ENCODE measurements around the gene NUDT4B.
"Not testable (repeated sequence)": the region's sequence is repeated elsewhere in the genome, so short reads cannot be mapped to it uniquely, and the experiment has no call there.

Gene NUDT4B

DNA sequence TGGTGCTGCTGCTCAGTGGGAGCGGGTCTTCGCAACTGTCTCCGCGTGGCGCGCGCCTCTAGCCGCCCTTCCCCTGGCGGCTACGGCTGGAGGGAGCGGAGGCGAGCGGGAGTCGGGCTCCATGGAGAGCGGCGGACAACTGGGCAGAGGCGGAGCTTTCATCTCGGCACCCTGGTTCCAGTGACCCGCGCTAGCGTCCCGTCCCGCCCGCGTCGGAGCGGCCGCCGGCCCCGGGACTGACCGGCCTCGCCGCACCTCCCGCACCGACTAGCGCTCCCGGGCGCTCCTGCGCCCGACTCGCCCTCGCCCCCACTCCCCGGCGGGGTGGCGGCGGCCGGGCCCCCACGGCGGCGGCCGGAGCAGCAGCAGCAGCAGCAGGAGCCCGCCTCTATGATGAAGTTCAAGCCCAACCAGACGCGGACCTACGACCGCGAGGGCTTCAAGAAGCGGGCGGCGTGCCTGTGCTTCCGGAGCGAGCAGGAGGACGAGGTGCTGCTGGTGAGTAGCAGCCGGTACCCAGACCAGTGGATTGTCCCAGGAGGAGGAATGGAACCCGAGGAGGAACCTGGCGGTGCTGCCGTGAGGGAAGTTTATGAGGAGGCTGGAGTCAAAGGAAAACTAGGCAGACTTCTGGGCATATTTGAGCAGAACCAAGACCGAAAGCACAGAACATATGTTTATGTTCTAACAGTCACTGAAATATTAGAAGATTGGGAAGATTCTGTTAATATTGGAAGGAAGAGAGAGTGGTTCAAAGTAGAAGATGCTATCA, at the start of gene NUDT4B:
TSS of gene NUDT4B (plus strand) at position 212 of the 772 bp plus-strand sequence. CDS start at position 391, 179 bp downstream.
- DNase-seq: not testable (repeated sequence)

DNA sequence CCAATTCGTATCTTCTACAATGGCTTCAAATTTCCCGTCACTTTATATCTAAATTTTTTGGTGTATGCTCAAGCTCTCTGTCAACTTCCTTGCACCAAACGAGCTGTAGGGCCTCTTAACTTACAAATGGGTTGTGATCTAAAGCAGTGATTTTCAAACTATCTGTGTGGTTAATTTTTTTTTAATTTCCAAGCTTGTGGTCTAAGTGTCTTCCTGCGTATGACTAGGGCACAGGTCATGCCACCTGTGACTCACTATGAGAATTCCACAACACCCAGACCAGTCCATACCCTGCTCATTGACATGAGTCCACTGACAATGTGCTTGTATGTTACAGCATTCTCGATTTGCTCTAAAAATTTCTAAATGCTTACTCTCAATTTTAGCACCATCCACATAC, 49.2 kb upstream of the NUDT4B start:
- not testable (repeated sequence) for DNase-seq

DNA sequence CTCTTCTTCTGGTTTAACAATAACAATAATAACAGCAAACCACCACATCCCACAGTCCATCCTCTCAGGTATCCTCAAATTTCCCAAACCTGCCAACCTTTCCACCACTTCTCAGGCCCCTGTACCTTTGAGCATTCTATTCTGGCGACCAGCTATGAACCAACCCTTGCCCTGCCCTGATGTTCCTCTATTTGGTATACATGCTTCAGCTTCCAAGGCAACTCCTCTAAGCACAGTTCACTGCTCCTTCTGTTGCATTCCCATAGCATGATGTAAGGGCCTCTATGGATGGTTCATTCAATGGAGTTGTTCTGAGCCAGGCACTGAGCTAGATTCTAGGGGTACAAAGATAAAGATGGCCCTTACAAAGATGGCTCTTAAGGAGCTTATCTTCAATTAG, 46.3 kb upstream of the NUDT4B start:
- not testable (repeated sequence) for DNase-seq

DNA sequence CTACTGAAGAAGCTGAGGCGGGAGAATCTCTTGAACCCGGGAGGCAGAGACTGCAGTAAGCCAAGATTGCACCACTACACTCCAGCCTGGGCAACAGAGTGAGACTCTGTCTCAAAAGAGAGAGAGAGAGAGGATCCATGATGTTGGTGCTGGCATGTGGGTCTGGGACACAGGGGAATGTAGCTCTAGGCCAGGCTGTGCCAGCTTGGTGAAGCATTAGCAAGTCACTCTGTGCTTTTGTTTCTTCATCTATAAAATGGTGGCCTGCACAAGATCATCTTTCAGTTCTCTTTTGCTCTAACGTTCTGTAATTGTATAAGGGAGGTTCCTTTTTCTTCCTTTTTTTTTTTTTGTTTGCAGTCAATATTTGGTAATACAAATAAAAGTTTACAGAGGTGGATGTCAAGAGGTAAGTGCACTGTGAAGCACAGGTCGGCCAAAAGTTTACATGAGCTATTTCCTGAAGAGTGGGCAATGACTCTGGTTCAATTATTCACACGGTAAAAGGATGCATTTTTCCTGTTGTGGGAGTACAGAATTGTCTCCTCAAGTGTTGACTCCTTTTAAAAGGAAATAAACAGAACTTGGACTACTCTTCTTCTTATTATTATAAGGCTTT, 44.5 kb upstream of the NUDT4B start:
- not testable (repeated sequence) for DNase-seq

DNA sequence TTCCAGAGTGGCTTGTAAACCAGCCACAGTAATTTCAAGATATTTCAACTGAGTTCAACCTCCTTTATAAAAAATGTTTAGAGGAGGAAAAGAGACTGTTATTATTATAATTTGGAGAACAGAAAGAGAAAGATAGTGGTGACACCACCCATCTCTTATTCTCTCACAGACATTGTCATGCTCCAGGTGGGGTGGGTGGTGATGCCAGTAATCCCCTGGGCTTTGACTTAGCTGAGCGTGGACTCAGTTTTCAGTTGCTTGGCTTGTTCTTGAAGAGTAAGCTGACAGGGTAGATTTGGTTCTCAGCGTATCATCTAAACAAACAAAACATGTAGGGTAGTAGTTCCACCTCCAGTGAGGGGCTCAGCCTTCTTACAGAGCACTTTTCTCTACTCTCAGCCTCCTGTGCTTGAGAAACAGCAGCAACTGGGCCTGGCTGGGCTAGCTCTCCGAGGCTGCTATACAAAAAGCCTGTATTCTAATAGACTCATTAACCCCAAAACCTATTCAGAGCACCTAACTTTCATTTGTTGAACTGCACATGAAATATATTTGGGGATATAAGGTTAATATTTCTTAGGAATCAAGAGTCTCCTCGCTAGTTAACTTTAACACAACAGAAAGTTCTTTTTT, 43.1 kb upstream of the NUDT4B start:
- DNase-seq: not testable (repeated sequence)

DNA sequence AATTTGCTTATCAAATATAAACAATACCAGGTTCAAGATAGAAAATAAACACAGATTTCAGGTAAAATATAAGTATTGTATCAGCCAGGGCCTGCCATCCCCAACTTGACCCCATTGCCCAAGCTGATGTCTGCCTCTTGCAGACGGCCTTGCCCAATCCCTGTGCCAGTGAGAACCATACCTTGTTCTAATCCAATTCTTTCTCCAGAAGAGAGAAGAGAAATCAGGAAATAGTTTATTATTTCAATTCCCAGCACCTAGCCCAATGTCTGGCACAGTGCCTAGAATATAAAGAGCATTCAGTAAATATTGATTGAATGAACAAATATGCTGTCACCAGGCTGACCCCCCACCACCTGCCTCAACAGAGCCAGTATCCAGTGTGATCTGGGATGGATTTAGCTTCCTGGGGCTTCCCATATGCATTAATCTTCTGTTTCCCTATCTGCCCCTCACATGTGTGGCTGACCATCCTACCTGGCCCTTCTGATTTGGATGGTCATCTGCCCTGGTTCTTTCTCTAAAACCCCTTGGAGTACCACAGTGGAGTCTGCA, 39.7 kb upstream of the NUDT4B start:
- DNase-seq: not testable (repeated sequence)

DNA sequence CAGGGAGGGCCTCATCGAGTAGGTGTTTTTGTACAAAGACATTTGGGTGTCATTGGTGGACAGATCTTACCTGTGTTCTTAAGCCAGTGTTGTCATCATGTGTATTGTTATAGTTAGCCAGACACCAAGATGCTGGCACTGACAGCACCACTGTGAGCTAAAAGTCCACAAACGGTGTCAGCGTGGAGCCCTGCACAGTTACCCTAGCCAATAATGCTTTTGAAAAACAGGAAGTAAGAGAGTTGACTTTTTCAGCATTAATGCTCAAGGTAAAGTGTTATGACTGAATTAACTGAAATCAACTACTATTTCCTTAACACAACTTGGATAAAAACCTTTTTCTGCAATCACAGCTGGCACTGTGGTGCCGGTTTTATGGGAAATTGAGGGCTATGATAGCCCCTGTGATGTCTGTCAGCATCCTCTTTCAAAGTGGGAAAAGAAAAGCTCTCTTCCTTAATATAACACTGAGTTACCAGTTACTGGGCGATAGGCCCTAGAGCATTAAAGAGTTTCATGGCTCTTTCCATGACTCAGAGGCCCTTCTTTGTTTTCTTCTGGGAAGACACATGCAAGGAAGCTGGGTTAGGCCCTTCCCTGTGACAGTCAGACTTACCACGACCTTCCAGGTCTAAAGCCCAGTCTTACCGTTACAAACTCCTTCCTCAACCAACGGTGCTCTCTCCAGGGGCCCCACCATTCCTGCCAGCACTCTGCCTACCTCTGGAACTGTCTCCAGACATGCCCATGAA, 37.6 kb upstream of the NUDT4B start:
- not testable (repeated sequence) for DNase-seq

DNA sequence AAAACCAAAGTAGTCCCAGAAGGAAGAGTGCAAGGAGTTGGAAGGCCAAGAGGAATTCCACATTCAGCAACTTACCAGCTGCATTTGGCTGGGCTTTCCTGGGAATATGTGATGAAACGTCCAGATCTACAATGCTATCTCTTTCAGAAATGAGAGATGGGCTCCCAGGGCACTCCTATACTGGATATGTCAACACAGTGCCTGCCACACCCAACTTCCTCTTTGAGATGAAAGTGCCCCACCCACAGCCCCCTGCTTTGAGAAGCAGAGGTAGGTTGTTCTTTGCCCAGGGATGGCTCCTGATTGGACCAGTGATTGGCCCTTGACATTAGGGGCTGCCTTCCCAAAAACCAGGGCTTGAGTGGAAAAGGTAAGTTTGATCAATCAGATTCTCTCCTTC, 36.2 kb upstream of the NUDT4B start:
- DNase-seq: not testable (repeated sequence)

DNA sequence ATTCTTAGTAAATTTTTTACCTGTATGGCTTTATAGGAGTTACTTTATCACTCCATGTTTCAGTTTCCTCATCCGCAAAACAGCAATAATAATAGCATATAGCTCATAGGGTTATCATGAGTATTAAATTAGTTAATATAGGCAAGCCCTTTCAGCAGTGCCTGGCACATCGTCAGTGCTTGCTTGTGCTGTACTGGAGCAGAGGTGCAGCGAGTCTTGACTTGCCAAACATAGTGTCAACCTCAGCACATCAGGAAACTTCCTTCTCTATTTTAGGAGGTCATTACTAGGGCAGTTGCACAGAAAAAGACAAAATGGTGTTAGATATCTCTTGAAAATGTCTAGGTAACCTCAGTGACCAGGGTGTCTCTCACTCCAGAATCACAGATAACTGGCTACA, 33.1 kb upstream of the NUDT4B start:
- not testable (repeated sequence) for DNase-seq

DNA sequence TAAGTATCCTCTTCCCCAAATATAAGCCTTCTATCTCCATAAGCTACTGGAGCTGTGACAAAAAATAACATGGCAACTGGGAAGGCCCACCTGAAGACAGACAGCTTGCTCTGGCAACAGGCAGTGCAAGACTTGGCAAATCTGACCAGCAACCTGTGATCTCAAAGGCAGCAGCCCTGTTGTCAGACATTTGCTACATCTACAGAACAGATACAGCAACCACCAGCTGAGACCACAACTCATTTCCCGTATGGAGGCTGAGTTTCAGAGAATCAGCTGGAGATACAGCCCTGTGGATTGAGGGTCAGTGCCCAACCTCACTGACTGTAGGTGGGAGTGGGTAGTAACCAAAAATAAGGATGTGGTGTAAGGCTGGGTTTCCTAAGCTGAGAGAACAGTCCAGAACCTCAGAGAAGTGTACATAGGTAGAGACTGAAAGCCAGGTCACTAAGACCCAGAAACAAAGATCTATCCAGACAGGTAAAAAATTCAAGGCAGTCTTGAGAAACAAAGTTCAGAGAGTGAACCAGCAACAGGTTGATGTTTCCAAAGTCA, 31.5 kb upstream of the NUDT4B start:
- not testable (repeated sequence) for DNase-seq

DNA sequence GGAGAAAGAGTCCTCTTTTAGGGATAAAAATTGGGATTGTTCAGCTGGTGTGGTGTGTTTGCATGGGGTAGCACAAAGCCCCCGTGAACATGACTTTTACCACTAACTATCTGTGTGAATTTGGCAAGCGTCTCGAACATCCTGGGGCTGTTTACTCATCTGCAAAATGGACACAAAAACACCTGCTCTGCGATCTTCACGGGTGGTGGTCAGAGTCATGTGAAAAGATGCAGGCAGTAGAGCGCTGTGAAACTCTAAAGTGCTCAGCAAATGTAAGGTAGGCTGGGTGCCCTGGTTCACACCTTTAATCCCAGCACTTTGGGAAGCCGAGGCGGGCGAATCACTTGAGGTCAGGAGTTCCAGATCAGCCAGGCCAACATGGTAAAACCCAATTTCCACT, 27.7 kb upstream of the NUDT4B start:
- DNase-seq: not testable (repeated sequence)

DNA sequence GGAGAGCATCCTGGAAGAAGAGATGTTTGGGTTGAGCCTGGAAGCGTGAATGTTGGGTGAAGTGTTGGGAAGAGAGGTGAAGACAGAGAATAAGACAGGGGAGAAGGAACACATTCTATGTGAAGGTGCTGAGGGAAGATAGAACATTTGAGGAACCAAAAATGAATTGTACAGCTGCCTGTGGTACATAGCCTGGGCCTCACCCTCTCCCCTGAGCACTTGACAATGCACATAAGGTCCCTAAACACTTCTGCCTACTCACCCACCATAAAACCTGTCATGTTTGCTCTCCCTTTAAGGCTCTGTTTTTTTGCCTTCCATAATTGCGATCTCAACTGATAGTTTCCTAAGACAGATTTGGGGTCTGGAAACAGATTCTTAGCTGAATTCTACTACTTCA, 25.8 kb upstream of the NUDT4B start:
- DNase-seq: not testable (repeated sequence)

DNA sequence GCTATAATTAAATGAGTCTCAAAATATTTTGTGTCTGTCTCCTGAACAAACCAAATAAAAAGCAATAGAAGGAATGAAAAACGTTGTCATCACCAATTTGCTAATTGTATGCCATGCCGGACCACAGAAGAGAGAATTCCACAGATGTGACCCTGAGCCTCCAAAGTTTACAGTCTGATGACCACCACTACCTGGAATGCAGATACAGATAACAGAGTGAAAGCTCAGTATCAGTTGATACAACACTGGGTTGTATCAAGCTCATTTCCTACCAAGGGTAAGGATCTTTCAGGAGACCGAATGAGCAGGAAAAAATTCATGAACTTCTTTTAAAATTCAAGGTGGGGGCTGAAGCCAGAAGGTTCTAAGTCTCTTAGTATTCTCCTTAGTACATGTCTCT, 25.1 kb upstream of the NUDT4B start:
- DNase-seq: not testable (repeated sequence)

DNA sequence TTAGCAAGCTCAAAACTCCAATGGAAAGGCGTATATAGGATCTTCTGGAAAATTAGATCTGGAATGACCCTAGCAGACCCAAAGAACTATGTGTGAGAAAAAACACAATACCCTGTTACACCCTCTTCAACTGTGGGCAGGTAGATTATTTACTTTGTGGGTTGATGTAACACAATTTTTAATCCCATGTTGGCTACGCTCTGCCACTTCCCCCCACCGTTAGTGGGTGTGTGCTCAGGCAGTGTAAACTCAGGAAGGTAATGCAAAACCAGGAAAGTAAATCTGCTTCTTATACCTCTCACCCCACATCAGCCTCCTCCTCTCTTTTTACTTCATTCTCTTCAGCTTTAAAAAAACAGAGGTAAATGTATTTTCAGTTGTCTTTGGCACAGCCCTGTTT, 23.7 kb upstream of the NUDT4B start:
- DNase-seq: not testable (repeated sequence)

DNA sequence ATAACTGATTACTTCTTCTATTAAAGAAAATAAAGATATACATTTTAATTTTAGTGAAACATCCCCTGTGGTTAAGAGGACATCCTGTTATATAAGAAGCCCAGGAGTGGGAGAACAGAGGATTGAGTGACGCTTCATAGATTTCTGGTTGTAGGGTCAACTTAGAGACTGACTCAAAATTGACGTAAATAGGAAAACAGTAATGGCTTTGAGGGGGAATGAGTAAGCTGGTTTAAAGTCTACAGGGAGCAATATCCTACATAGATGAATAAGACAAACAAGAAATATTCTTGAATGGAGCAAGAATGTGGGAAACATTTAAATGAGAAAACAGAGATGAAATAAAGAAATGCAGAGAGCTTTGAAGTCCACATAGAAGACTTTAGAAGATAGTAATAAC, 20.7 kb upstream of the NUDT4B start:
- DNase-seq: not testable (repeated sequence)

DNA sequence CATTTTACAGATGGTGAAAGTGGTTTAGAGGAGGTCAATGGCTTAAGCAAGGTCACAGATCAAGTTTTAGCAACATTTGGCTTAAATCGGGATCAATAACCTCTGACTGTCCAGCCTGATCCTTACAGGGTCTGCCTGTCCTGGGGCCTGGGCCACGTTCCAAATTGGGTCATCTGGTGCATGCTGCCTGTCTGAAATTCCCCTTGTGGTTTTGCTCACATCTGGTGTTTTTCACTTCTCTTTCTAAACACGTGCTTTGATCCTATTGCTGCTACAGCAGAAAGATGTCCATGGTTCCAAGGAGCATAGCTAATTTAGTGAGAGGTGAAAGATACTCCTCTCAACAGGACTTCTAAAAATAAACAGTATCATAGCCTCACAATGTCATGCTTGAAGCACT, 19.4 kb upstream of the NUDT4B start:
- not testable (repeated sequence) for DNase-seq

DNA sequence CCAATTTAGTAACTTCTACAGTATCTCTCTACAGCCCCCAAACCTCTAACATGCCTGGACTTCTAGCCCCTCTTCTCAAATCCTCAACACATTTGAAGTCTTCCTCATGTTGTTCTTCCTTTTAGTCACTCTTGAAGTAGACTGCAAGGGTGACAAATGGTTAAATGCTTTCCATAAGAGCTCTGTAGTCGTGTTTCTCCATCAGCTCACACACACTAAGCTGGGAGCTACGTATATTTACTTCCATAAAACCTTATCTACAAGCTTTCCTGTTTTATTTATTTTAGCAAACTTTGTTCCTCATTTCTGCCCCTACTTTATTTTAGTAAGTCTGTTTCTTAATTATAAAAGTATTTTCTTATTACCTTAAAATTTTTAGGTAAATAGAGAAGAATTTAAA, 19.0 kb upstream of the NUDT4B start:
- DNase-seq: not testable (repeated sequence)

DNA sequence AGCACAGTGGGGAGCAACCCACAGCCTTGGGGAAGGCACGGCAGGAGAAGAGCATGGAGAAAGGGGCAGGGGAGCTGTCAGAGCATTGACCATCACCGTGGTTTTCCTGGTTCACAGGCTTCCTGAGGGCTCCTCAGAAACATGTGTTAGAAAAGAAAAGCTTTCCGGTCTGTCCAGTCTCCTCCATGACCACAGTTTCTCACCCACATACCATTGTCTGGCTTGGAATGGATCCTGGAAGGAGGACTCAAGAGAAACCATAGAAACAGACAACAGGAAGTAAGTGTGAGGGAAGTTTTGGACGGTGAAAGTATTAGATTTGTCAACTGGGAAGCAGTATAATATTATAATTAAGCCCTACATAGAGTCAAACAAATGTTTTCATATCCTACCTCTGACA, 16.3 kb upstream of the NUDT4B start:
- not testable (repeated sequence) for DNase-seq

DNA sequence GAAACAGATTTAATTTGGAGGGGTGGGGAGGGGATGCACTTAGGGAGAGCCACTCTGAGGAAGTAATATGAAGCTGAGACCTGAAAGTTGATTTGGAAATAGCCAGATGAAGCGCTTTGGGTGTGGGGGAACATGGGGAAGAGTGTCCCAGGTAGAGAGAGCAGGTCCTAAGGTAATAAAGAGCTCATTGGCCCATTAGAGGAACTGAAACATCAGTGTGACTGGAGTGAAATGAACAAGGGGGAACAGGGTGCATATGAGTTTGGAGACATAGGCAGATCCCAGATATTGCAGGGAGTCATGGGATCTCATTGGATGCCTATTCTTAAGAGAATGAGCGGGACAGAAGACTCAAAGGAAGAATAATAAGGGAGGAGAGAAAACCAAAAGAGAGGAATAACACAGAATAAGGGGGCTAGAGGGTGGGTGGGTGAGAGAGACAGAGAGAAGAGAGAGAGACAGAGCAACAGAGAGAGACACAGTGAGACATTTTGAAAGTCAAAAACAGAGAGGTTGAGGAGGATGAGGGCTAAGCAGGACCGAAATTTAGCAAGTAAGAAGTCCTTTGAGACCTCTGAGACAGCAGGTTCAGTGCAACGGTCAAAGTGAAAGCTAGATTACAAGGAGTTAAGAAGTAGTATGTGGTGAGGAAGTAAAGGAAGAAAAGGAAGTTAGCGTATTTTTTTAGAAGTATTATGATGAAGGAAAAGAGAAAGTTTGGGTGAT, 14.8 kb upstream of the NUDT4B start:
- not testable (repeated sequence) for DNase-seq

DNA sequence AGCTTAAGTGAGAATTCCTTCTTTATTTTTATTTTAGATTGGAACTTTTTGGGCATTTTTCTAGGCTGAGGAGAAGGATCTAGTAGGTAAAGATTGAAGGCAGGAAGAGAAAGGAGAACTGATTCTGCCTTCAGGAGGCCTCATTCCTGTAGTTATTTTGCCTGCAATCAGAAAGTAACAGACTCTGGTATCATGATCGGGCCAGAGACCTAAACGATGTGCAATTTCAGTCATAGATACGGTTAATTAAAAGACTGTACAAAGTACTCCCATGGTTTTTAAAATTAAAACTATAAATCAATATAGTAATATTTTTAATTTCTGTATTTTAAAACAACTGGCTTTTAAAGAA, 14.3 kb upstream of the NUDT4B start:
- DNase-seq: not testable (repeated sequence)

DNA sequence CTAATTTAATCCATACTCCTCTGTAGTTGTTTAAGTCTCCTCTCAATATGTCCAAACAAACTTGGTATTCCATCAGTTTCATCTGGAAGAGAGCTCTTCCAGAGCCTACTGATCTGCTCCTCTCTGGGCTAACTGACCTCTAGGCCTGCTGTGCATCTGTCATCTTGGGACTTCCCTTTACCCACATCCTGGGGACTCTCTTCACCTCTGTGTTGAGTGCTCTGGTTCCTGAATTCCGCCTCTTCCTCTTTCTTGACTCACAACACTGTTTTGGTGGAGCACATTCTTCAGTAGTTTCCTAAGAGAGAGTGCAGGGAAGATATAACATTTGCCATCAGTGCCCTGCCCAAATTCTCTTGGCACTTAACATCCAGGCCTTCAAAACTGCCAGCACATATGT, 13.0 kb upstream of the NUDT4B start:
- not testable (repeated sequence) for DNase-seq

DNA sequence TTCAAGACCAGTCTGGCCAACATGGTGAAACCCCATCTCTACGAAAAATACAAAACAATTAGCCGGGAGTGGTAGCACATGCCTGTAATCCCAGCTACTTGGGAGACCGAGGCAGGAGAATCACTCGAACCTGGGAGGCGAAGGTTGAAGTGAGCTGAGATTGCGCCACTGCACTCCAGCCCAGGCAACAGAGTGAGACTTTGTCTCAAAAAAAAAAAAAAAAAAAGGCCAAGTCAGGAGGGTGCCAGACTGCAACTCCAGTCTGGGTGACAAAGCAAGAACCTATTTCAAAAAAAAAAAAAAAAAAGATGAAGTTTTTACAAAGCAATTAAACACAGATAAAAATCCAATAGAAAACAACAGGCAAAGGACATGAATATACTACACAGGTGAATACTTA, 9.9 kb upstream of the NUDT4B start:
- not testable (repeated sequence) for DNase-seq
